Hematopoietic multipotent progenitor cell treated with erythropoietin and hydrocortisone succinate and interleukin-3 and kit ligand, for 8 days (in vitro differentiated cells): ENCODE measurements around the gene TNFSF15.
"Not testable (repeated sequence)": the region's sequence is repeated elsewhere in the genome, so short reads cannot be mapped to it uniquely, and the experiment has no call there.

Source experiments
- DNase-seq: peaks from one replicate; pipeline ENCODE4 v3.0.0-alpha.2; 2015

The TNFSF15 gene

DNA sequence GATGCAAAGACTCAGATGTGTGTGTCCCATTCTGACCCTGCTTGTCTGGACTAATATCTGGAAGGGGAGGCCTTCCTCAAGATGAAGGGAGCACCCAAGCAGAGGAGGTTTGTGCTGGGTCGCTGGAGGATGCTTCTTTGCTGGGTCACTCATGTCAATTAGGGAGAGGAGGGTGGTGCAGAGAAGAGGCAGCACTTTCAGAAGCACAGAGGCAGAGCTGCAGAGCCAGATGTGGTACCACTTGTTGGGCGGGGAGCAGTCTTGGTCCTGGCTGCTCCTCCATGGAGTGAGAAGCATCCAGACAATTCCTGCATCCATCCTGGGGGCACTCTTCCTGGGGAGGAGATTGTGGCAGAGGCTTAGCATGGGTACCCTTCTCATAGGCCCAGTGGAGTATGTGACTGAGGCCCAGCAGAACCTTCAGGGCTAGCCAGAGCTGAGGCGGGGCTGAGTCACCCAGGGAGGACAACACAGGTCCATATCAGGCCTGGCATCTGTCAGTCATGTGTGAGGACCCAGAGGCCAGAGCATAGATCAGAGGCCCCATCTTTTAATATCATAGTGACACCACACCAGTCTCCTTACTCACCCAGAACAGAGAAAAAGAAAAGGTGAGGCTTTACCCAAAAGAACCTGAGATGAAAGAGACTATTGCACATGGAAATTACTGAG lies 59.8 kb downstream of the TNFSF15 start:
- peak; percentile 36 for DNase-seq

DNA sequence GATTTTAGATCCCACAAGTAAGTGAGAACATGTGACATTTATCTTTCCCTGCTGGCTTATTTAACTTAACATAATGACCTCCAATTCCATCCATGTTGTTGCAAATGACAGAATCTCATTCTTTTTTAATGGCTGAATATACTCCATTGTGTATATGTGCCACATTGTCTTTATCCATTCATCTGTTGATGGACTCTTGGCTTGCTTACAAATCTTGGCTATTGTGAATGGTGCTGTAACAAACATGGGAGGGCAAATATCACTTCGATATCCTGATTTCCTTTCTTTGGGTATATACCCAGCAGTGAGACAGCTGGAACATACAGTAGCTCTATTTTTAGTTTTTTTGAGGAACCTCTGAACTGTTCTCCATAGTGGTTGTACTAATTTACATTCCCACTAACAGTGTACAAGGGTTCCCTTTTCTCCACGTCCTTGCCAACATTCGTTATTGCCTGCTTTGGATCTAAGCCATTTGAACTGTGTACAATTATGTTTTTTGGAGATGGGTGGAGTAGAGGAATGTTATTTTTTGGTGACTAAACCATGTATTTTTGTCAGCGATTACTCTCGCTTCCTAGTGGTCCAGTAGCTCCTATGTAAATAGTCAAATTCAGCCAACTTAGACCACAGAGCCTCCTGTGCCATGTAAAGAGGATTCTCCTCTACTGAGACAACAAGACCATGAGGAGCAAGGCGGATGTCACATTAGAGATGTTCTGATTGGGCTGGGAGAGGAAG lies 60.6 kb downstream of the TNFSF15 start:
- DNase-seq = no peak

DNA sequence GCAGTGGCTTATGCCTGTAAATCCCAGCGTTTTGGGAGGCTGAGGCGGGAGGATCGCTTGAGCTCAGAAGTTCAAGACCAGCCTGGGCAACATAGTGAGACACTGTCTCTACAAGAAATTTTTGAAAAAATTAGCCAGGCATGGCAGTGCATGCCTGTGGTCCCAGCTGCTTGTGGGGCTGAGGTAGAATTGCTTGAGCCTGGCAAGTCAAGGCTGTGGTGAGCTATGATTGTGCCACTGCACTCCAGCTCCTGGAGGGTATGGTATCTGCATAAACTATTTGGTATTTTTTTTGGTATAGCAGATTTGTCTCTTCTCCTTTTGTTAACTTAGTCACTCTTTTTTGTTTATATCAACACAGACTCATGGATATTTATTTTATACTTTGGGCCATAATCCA lies 62.4 kb downstream of the TNFSF15 start:
- no peak for DNase-seq

DNA sequence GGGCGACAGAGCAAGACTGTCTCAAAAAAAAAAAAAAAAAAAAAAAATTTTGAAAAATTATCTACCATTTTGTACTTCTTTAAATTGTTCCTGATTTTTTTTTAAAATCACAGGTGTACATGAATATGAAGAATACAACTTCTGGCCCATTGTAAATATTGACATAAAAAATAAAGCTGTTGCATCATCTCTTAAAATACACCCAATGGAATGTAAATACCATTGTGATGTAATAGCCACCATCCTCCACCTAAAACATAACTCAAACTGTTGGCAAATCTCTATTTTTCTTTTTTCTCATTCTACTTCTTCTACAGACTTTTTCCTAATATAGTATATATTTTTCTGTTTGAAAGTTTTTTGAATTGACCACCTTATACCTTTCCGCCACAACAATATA lies 62.9 kb downstream of the TNFSF15 start:
- no peak for DNase-seq

DNA sequence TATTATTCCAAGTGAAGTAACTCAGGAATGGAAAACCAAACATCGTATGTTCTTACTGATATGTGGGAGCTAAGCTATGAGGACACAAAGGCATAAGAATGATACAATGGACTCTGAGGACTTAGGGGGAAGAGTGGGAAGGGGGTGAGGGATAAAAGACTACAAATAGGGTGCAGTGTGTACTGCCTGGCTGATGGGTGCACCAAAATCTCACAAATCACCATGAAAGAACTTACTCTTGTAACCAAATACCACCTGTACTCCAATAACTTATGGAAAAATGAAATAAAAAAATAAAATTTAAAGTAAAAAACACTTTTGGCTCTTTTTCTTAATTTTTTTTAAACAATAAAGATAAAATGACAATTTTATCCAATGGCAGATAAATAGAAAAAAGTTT lies 64.3 kb downstream of the TNFSF15 start:
- not testable (repeated sequence) for DNase-seq

DNA sequence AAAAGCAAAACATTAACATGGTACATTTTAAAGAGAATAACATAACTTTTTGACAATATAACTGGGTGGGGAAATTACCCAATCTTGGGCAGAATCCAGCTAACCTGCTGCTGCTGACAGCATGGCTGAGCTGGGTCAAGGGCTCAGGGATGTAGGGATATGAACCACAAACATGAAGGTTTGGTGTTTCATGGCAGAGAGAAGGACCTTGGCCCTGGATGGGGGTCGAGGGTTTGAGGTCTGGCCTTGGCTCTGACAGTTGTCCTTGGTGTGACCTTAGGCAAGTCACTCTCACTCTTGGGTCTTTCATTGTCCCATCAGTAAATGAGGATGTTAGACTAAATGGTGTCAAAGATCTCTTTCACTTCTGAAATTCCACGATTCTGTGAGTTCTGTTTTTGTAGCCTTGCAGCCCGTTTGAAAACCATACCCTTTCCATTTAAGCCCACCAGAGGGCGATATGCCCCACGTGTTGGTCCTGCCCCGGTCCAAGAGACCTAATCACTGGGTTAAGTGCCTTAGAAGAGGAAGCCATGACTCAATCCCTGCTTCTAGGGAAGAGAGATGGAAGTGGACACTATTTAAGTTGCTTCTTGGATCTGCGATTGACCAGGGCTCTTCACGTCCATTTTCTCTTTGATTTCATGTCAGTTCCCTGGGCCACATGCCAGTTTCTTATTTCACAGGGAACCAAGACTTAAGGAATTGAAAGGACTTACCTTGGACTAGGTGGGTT lies 67.1 kb downstream of the TNFSF15 start:
- DNase-seq = peak; percentile 65

DNA sequence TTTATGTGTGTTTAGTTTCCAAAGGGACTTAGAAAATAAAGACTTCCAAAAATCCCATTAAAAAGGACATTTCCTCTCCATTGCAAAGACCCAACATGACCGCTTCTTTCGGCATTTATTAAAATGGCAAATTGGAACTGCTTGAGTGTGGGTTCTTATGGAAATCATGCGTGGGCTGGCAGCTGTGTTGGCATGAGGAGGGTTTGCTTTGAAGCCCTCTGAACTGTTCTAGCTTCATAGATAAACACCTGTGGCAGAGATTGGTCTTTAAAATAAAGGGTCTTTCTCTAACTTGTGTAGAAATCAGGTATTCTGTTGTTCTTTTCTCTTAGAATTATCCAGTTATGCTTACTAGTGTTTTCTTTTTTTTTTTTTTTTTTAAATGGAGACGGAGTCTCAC lies 68.0 kb downstream of the TNFSF15 start:
- no peak for DNase-seq

DNA sequence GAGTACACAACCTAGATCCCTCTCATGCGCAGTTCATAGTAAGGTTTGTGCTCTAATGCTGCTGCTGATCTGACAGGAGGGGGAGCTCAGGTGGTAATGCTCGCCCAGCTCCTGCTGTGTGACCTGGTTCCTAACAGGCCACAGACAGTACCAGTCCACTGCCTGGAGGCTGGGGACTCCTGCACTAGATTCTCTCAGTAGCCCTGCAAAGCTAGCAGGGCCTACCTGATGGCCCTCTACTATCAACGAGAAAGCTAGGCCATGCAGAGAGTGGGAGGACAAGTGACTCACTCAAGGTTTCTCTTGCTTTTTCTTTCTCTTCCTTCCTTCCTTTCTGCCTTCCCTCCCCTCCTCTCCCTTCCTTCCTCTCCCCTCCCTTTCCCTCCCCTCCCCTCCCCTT lies 68.7 kb downstream of the TNFSF15 start:
- no peak for DNase-seq

DNA sequence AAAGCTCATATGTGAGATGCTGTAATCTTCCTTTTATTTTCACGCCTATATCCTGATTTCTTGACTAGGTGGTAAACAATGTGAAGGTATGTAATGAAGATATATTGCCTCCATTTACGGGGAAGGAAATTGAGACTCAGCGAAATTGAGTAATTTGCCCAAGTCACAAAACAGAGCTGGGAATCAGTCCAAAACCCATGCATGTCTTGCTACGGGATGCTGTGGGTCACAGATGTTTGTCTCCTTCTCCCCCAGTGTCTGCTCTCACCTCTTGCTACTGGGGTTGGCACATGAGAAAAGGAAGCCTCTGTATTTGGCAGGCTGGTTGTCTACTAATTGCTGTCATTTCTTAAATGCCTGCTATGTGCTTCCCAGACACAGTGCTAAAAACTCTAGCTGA lies 70.1 kb downstream of the TNFSF15 start:
- no peak for DNase-seq

DNA sequence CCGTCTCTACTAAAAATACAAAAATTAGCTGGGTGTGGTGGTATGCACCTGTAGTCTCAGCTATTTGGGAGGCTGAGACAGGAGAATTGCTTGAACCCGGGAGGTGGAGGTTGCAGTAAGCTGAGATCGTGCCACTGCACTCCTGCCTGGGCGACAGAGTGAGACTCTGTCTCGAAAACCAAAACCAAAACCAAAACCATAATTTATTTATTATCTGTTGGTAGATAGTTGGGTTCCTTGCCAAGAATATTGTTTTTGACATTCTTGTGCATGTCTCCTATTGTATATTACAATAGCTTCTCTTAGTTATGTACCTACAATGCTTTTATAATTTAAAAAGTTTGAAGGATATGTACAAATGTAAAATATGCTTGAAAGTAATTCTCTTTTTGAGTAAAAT lies 70.7 kb downstream of the TNFSF15 start:
- not testable (repeated sequence) for DNase-seq
